HG02610 (cell line): ENCODE data around the gene PML.
"Not testable (repeated sequence)": the region's sequence is repeated elsewhere in the genome, so short reads cannot be mapped to it uniquely, and the experiment has no call there.

ENCODE experiments used
- ATAC-seq: cut with Tn5 transposase; IDR thresholded peaks from one replicate; pipeline ENCODE4 v1.9.1; 2021; ENCODE audit warnings: mild to moderate bottlenecking, moderate library complexity; ENCODE audit not compliant: unreplicated experiment

The PML gene

DNA sequence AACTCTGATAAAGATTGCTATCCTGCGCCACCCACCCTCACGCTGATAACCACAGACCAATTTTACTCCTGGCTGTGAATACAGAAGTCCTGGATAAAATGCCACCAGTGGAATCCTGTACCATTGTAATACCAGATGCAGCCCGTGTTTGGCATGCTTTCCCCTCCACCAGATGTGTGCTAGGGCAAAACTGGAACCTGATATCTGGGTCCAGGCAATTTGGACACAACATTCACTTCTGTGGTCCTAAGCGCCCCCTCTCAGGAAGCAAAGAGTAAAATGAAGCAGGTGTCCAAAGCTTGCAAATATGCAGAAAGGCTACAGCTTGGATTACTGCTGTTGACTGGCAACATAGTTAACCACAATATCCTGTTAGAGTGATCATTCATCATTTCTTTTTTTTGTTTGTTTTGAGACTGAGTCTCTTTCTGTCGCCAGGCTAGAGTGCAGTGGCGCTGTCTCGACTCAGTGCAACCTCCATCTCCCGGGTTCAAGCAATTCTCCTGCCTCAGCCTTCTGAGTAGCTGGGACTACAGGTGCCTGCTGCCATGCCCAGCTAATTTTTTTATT is 35.4 kb upstream of the PML start:
- ATAC-seq = no peak

DNA sequence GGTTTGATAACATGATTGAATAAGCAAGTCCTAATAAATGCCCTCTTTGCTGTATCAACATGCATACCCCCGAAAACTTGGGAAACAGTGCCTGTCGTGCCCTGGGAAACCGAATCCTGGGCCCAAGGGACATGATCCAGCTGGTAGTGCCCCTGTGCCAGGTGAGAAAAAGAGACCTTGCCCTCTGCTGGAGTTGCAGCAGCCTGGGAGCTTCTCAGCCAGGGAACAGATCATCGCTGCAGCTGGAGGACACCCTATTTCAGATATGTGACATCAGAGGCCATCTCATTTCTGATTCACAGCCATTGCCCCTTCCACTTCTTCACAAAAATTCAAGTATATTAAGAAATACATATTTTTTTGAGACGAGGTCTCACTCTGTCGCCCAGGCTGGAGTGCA is 34.7 kb upstream of the PML start:
- ATAC-seq = no peak

DNA sequence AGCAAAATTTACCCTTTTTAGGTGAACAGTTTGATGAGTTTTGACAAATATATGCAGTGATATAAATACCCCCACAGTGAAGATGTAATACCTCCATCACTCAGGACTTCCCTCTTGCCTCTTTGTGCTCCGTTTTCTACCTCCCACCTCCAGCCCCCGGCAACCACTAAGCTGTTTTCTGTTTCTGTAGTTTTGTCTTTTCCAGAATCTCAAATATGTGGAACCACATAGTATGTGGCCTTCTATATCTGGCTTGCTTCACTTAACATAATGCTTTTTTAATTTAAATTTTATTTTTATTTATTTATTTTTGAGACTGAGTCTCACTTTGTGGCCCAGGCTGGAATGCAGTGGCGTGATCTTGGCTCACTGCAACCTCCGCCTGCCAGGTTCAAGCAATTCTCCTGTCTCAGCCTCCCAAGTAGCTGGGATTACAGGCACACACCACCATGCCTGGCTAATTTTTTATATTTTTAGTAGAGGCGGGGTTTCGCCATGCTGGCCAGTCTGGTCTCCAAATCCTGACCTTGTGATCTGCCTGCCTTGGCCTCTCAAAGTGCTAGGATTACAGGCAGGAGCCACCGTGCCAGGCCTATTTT is 33.9 kb upstream of the PML start:
- not testable (repeated sequence) for ATAC-seq

DNA sequence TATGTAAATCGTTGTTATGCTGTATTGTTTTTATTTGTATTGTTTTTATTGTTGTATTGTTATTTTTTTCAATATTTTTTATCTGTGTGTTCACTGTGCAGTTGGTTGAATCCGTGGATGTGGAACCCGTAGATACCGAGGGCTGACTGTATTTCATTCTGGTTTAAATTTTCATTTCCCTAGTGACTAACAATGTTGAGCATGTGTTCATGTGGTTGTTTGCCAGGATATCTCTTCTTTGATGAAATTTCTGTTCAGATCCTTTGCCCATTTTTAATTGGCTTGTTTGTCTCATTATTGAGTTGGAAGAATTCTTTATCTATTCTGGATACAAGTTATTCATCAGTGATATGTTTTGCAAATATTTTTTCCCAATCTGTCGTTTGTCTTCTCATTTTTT is 32.1 kb upstream of the PML start:
- ATAC-seq = no peak

DNA sequence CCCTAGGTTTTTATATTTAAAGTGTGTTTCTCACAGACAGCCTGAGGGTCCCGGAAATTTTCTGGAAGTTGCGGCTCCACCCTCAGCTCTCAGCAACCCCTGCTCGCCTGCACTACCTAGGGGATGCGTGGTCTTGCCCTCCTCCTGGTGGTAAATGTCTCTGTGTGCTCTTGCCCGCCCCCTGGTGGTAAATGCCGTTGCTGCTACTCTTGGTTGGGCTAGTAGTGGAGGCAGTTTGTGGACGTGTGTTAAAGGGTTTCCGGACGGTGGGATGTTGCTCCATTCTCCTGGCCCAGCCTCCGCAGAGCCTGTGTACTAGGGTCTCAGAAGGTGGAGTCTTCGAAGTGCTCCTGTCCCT is 29.8 kb upstream of the PML start:
- ATAC-seq = no peak

DNA sequence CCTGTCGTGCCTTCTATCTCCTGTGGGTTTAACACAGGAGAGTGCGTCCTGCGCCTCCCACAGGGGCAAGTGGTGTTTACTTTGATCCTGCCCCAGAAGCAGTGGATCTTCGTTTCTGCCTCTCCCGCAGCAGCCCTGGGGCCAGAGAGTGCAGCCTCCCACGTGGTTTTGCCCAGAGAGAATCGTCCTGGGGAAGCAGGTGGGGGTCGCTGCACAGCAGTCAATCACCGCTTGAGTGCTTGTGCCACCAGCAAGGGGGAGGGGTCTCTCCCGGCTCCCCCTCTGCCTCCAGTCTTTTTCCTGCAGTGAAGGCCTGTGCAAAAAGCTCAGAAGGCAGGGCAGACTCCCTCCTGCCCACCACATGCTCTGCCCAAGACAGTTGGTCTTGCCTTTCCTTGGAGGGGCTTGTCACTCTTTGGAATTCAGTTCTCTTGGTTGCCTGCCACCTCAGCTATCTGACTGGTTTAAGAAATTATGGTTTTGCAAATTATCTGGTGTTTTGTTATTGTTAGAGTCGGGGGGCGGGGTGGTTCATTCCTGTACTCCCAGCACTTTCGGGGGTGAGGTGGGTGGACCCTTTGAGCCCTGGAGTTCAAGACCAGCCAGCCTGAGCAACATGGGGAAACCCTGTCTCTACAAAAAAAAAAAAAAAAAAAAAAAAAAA is 29.3 kb upstream of the PML start:
- ATAC-seq = peak; percentile 28

DNA sequence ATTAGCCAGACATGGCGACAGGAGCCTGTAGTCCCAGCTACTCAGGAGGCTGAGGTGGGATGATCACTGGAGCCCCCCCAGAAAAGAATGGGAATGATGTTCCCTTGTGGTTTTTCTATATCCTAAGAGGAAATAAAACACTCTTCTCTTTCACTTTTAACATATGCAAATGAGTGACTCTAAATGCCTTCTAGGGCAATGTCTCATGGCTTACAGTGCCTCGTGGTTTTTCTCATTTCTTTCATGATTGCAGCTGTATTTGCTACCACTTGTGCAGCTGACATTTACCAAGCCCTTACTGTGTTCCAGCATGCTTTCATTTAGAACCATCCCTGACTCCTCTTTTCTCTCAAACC is 28.8 kb upstream of the PML start:
- ATAC-seq = peak; percentile 64

DNA sequence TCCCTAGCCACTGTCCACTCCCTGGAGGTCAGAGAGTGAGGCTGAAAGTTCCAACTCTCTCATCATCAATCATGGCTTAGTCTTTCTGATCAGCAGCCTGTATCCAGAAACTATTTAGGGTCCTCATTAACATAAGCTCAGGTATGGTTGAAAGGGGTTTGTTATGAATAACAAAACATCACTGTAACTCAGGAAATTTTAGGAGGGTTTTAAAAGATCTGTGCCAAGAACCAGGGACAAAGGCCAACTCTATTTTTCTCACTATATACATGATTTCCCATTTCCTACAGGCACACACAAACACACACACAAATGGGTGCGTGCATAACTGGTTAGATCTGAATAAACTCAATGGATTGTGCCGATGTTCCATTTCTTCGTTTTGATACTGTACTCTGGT is 26.1 kb upstream of the PML start:
- ATAC-seq = no peak

DNA sequence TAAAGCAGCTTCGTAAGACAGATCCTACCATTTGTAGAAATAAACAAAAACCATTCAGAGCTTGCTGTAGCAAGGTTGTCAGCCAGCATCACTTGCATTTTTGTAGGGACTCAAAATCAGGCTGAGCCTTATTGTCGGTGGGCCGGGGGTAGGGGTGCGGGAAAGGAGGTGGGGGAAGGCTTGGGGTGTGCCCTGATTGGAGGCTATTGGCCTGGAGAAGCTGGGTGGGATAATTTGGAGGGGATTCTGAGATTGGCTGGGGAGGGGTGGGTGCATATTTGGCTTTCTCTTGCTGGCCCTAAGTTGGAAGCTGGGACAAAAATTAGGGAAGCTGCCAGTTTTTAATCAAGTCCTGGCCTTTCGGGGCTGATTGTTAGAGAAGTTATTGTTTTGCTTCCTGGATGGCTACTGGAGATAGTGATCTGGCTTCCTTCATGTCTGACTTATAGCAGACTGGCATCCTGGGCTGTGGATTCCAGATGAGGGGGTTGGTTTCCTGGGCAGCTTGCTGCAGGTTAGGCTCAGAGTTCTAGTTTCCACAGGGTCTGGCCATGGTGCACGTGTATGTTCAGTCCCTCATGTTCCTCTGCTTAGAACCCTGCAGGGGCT is 25.3 kb upstream of the PML start:
- no peak for ATAC-seq

DNA sequence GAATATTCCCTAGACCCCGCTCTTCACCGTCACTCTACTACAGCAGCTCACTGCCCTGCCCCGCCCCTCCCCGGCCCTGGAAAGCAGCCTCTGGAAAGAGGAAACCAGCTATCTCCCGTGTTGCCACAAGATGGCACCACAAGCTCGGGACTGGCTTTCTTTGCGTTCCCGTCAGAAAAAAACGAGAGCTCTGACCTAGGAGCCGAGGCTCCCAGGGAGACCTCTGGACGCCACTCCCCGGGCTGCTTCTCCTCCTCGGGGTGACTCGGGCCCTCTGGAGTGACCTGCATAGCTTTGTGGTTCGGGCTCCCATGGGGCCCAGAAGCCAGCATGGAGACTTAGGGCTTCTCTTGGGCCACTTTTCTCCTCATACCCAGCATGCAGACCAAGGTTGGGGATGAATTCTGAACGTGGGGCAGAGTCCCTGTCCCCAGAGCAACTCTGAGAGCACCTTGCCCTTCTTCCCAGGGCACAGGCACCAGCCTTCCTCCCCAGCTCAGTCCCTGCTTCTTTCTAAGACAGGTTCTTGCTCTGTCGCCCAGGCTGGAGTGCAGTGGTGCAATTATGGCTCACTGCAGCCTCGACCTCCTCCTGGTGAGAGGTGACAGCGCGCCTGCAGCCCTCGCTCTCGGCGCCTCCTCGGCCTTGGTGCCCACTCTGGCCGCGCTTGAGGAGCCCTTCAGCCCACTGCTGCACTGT is 21.4 kb upstream of the PML start:
- no peak for ATAC-seq

DNA sequence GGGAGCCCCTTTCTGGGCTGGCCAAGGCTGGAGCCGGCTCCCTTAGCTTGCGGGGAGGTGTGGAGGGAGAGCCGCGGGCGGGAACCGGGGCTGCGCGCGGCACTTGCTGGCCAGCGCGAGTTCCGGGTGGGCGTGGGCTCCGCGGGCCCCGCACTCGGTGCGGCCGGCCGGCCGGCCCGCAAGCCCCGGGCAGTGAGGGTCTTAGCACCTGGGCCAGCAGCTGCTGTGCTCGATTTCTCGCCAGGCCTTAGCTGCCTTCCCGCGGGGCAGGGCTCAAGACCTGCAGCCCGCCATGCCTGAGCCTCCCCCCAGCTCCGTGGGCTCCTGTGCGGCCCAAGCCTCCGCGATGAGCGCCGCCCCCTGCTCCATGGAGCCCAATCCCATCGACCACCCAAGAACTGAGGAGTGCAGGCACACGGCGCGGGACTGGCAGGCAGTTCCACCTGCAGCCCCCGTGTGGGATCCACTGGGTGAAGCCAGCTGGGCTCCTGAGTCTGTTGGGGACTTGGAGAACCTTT is 20.8 kb upstream of the PML start:
- ATAC-seq = not testable (repeated sequence)

DNA sequence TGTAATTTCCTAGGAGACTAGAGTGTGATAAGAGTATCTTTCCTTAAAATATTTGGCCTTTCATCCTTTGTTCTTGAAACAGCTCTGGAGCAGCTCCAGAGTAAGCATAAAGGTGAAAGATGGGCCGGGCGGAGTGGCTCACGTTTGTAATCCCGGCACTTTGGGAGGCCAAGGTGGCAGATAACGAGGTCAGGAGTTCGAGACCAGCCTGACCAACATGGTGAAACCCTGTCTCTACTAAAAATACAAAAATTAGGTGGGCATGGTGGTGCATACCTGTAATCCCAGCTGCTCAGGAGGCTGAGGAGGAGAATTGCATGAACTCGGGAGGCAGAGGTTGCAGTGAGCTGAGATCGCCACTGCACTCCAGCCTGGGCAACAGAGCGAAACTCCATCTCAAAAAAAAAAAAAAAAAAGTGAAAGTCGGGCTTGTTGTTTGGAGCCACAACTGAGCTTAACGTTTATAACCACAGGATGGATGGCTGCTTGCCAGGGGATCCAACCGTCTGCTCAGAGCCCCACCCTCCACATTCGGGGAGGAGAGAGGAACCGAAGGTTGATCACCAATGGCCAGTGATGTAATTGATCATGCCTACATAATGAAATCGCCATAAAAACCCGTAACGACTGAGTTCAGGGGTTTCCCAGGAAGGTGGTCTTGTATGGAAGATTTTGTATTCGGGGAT is 18.9 kb upstream of the PML start:
- not testable (repeated sequence) for ATAC-seq

DNA sequence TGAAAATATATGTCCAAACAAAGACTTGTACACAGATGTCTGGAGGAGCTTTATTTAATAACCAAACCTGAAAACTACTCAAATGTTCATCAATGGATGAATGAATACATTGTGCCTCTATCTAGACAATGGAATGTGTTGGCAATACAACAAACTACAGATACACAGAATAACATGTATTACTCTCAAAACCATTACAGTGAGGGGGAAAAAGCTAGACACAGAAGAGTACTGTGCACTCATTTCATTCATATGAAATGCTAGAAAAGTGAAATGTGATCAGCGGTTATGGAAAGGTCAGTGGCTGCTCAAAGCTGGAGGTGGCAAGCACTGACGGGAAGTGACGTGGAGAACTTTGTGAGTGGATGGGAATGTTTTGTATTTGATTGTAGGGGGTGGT is 15.6 kb upstream of the PML start:
- ATAC-seq = no peak

DNA sequence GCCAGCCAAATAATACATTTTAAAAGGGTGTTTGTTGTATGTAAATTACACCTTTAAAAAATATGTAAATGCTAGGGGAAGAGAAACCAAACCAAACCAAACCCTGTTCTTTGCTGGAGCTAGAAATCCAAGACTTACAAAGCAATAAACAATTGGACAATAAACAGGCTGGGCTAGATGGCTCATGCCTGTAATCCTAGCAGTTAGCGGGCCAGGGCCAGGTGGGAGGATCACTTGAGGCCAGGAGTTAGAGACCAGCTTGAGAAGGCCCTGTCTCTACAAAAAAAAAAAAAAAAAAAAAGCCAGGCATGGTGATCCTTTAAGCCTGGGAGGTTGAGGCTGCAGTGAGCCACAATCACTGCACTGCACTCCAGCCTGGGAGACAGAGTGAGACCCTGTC is 14.9 kb upstream of the PML start:
- ATAC-seq = no peak

DNA sequence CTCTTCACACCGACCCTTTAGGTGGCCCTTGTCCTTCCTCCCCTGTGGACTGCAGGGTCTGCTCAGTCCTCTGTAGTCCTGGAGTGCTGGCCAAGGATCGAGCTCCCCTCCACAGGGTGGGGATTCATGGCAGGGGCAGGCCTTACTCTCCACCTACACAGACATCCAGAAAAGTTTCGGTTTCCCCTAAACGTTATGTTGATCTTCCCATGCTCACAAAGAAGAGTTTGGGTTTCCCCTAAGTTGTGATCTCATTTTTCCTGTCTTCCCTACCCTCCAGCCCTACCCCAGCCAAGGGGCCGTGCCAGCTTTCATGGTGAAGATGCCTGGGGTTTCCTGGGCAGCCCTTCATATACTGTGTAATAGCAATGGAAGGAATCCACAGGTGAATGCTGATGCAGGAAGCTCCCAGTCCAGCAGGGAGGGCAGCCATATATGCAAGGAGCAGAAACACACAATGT is 12.7 kb upstream of the PML start:
- no peak for ATAC-seq

DNA sequence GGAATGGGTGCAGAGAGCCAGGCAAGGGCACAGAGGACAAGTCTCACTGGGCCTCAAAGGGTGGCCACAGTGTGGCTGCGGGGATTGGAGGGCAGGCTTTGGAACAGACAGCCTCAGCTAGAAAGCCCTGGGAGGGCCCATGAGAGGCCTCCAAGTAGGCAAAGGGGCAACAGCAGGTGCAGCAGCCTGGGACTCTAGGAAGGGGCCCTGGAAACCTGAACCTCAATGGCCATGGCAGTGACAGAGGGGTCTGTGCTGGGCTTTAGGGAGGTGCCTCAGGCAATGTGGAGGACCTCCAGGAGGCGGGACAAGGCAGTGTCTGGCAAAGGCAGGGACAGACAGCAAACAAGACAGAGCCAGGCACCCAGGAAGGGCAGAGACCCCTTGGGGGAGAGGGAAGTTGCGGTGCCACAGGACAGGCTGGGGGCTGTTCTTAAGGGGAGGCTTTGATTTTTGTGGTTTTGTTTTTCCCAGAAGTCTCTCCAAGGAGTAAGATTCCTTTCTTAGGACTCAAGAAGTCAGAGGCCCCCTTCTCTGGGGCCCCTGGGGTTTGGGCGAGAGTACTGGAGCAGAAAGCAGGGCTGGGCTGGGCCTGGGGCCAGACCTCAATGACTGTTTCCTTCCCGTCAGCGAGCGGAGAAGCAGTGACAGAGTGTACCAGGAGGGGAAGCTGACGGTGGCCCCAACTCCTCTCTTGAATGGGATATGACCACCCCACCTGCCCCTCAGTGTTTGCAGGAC is 12.1 kb upstream of the PML start:
- no peak for ATAC-seq

DNA sequence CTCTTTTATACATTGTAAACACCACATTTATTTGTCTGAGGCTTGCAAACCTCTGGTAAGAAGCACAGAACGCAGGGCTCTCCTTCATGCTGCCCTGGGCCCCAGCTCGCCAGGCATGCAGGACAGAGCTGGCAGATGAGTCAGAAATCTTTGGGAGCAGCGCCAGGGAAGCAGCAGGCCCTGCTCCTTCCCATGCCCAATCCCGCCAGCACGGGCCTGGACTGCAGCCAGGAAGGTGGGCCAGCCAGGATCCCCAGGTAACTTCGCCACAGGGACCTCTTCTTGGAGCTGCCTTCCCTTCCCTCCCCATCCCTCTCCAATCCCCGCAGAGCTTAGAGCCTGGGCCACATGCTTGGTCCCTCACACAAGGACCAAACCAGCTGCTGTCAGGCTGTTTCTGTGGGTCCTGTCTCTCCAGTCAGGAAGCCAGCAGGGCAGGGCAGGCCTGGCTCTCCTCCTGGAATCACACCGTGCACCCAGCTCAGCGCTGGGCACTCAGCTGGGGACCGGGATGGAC is 11.2 kb upstream of the PML start:
- ATAC-seq = no peak

DNA sequence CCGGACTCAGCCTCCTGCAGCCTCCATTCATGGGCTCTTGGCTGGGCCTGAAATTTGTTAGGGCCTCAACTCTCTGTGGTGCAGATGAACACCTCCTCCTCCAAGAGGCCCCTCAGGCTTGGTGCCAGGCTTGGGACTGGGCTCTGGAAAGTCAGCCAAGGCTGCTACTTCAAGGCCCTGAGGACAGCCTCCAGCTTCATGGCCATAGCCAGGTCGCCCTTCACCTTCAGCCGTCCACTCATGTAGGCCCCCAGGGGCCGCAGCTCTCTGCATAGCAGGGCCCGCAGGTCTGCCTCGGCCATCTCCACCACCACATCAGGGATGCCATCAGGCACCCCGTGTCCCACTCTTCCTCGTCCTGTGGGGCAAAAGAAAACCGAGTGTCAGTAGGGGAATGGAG is 10.7 kb upstream of the PML start:
- ATAC-seq = no peak

DNA sequence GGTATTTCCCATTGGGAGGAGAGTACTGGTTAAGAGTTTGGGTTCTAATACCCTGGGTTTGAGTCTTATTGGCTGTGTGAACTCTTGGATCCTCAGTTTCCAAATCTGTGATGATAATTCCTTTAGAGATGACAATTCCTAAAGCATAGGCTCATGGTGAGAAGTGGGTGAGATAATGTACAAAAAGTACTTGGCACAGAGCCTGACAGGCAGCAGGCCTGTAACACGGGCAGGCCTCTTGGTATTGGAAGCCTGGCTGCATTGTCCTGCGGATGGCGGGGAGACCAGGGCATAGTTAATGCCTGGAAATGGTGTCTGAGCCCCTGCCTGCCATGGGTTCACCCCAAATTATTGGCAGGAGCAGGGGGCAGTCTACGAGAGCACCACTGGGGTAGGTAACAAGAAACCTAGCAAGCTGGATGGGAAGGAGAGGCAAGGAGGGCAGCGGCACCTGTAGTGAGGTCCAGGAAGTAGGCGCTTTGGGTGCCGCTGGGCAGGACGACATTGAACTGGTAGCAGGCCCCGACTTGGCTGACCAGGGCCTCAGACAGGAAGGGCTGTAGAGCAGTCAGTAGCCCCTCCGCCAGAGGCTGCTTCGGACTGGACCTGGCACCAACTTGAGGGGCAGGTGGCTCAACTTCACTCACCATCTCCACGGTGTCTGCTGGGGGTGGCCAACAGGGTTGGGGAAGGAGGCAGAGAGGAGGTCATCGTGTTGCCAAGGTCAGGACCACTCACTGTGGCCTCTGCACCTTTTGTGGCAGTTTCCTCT is 10.1 kb upstream of the PML start:
- ATAC-seq = no peak
